ENCODE results near the gene FIS1.

DNA sequence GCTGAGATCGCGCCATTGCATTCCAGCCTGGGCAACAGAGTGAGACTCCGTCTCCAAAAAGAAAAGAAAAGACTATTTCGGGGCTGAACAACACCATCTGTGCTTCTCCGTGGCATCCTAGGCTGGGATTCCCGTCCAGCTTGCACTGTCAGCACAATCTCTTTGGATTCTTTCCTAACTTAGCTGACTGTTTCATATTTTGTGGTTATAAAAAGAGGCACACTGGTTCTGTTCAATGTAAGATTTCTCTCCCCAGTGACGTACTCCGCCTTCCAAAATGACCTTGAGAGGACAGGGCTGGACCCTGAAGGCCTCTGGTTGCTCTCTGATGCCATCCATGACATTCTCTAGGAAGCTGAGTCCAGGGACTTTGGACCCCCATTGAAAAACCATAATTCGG is 18.2 kb downstream of the FIS1 start:
- TF ChIP-seq POLR2A (IDR thresholded peaks at IDR 0.05) = no peak
- TF ChIP-seq CTCF (IDR thresholded peaks at IDR 0.05) = no peak

All from tibial nerve (tissue), 3 donors.